Sigmoid colon (tissue), 4 donors: Measurements from ENCODE around the gene HSPG2.

ENCODE experiments used
- POLR2A ChIP-seq, 2 donors: fragments of 450-650 bp; IDR thresholded peaks; one replicate each; pipeline ENCODE4 v1.6.1; 2016; ENCODE audit warnings: antibody characterized with exemption in 2 of 2, mild to moderate bottlenecking in 2 of 2, moderate library complexity in 2 of 2
- POLR2AphosphoS5 ChIP-seq, 4 donors: sonication (generic); formaldehyde crosslinking; IDR thresholded peaks; one replicate each; pipeline ENCODE4 v1.6.1; 2017; ENCODE audit warnings: antibody characterized with exemption in 4 of 4
- TF ChIP-seq, protein P1 (sequence below), 4 experiments: fragments of 450-650 bp in 3 of 4; fragments of 200-600 bp in 1 of 4; IDR thresholded peaks; one replicate each; pipeline ENCODE4 v1.5.1; 2016 to 2019; ENCODE audit warnings: antibody characterized with exemption in 4 of 4, mild to moderate bottlenecking in 3 of 4, moderate library complexity in 2 of 4

DNA sequence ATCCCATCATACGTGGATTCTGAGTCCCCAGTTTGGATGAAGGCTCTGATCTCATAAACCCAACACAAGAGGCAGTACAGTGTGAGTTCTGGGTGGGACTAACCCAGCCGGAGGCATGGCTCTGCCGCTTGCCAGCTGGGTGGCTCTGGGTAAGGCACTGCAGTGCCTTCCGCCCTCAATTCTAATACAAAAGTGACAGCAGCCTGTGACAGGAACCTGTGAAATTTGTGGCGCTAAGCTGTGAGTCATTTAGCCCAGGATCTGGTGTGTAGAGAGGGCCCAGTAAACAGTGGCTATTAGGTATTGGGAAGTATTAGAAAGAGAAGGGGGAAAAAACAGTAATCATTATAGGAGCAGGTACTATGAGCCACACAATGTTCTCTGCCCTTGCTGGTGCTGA is 23.3 kb downstream of the HSPG2 start:
- TF ChIP-seq POLR2AphosphoS5 (IDR thresholded peaks at IDR 0.05) (no peak), POLR2A (IDR thresholded peaks at IDR 0.05) (no peak)
- TF ChIP-seq, protein P1, sequence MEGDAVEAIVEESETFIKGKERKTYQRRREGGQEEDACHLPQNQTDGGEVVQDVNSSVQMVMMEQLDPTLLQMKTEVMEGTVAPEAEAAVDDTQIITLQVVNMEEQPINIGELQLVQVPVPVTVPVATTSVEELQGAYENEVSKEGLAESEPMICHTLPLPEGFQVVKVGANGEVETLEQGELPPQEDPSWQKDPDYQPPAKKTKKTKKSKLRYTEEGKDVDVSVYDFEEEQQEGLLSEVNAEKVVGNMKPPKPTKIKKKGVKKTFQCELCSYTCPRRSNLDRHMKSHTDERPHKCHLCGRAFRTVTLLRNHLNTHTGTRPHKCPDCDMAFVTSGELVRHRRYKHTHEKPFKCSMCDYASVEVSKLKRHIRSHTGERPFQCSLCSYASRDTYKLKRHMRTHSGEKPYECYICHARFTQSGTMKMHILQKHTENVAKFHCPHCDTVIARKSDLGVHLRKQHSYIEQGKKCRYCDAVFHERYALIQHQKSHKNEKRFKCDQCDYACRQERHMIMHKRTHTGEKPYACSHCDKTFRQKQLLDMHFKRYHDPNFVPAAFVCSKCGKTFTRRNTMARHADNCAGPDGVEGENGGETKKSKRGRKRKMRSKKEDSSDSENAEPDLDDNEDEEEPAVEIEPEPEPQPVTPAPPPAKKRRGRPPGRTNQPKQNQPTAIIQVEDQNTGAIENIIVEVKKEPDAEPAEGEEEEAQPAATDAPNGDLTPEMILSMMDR (IDR thresholded peaks at IDR 0.05): no peak
